Keratinocyte (primary cell): ENCODE results near the gene UBQLN2. TPM values are rescaled to one million over a fixed set of nuclear protein-coding genes. Genes with fewer than 3 reads are reported as not detected.

ENCODE experiments used
- DNase-seq: peaks from one replicate; pipeline ENCODE4 v3.0.0-alpha.2; 2011; ENCODE audit warnings: low read depth, missing footprints, low spot score
- FAIRE-seq: peaks from 2 replicates; lab custom pipeline; 2011; peaks lifted over from hg19 to GRCh38; lab: Jason Lieb, UNC
- H2AFZ ChIP-seq: 2 replicates; pipeline ENCODE4 v1.6.0; 2012; ENCODE audit warnings: low read length, control low read depth, inconsistent platforms; ENCODE audit not compliant: control insufficient read depth
- H3K27ac ChIP-seq: 2 replicates; pipeline ENCODE4 v1.5.1; 2011; ENCODE audit warnings: low read length; ENCODE audit not compliant: control insufficient read depth, insufficient read depth
- H3K27me3 ChIP-seq: 3 replicates; pipeline ENCODE4 v1.6.0; 2011; ENCODE audit warnings: low read length; ENCODE audit not compliant: control insufficient read depth, insufficient read depth; ENCODE audit errors: extremely low read depth
- H3K36me3 ChIP-seq, 2 experiments: 2 replicates in 1 of 2; 3 replicates in 1 of 2; pipeline ENCODE4 v1.5.1; 2011; ENCODE audit warnings: low read length in 2 of 2, mild to moderate bottlenecking in 1 of 2; ENCODE audit not compliant: control insufficient read depth in 2 of 2, insufficient read depth in 2 of 2; ENCODE audit errors: extremely low read depth in 1 of 2
- H3K4me1 ChIP-seq: 3 replicates; pipeline ENCODE4 v1.5.1; 2011; ENCODE audit warnings: low read length; ENCODE audit not compliant: control insufficient read depth, insufficient read depth; ENCODE audit errors: extremely low read depth
- H3K4me2 ChIP-seq: 3 replicates; pipeline ENCODE4 v1.6.0; 2011; ENCODE audit warnings: low read depth, low read length; ENCODE audit not compliant: control insufficient read depth, insufficient read depth; ENCODE audit errors: extremely low read depth
- H3K4me3 ChIP-seq, 3 experiments: fragments of 200-600 bp in 1 of 3; sonication (generic) in 1 of 3; 2 replicates in 2 of 3; 3 replicates in 1 of 3; pipeline ENCODE4 v1.5.1; 2011 to 2016; ENCODE audit warnings: low read length in 3 of 3, mild to moderate bottlenecking in 3 of 3, control low read depth in 2 of 3, inconsistent platforms in 1 of 3, low read depth in 1 of 3, mixed read lengths in 1 of 3, mixed run types in 1 of 3, moderate library complexity in 1 of 3; ENCODE audit not compliant: control insufficient read depth in 2 of 3, insufficient read depth in 2 of 3; ENCODE audit errors: extremely low read depth in 1 of 3
- H3K79me2 ChIP-seq: 2 replicates; pipeline ENCODE4 v1.6.0; 2012; ENCODE audit warnings: low read length; ENCODE audit not compliant: control insufficient read depth, insufficient read depth
- H3K9ac ChIP-seq: 3 replicates; pipeline ENCODE4 v1.6.0; 2011; ENCODE audit warnings: low read length; ENCODE audit not compliant: control insufficient read depth, insufficient read depth; ENCODE audit errors: extremely low read depth
- H3K9me1 ChIP-seq: 3 replicates; pipeline ENCODE4 v1.6.0; 2011; ENCODE audit warnings: low read length; ENCODE audit not compliant: control insufficient read depth, insufficient read depth; ENCODE audit errors: extremely low read depth
- H3K9me3 ChIP-seq: 2 replicates; pipeline ENCODE4 v1.5.1; 2012; ENCODE audit warnings: low read depth, low read length; ENCODE audit not compliant: control insufficient read depth
- H4K20me1 ChIP-seq: 3 replicates; pipeline ENCODE4 v1.6.0; 2011; ENCODE audit warnings: low read length; ENCODE audit not compliant: control insufficient read depth, insufficient read depth; ENCODE audit errors: extremely low read depth
- EZH2 ChIP-seq: IDR thresholded peaks from one replicate; pipeline ENCODE4 v1.6.1; 2012; ENCODE audit warnings: inconsistent platforms, mild to moderate bottlenecking, low read length, moderate library complexity
- dilution Hi-C: fragments of 300-500 bp; cut with MboI; formaldehyde crosslinking; loops from one replicate; pipeline ENCODE4 v1.7.0; 2020; ENCODE audit warnings: low sequenced_read_pairs; ENCODE audit not compliant: extremely low pct_ligation_motif_present
- polyA plus RNA-seq, 5 experiments: library from polyadenylated mRNA; depleted of rRNA in 3 of 5; stranded (reverse) in 3 of 5; stranded (forward) in 1 of 5; unstranded in 1 of 5; fragments of >200 nt; gene quantifications; 1 replicate in 1 of 5; 2 replicates in 3 of 5; 3 replicates in 1 of 5; pipeline versions ENCODE4 v1.2.1 to v1.2.3, GENCODE V29; 2011 to 2012; ENCODE audit warnings: missing spikeins in 2 of 5, low read depth in 1 of 5, low replicate concordance in 1 of 5
- TF ChIP-seq, protein P1 (sequence below), 3 experiments: IDR thresholded peaks in 1 of 3; conservative IDR thresholded peaks in 1 of 3; optimal IDR thresholded peaks in 1 of 3; 2 replicates in 2 of 3; 3 replicates in 1 of 3; pipeline versions ENCODE3 to v1.5.1; 2011; ENCODE audit warnings: low read length in 3 of 3, mild to moderate bottlenecking in 3 of 3, moderate library complexity in 2 of 3, control low read depth in 1 of 3, inconsistent platforms in 1 of 3; ENCODE audit not compliant: insufficient read depth in 2 of 3; ENCODE audit errors: extremely low read depth in 1 of 3

UBQLN2 gene
- polyA plus RNA-seq, 1 donor (not counting 4 experiments of a cell fraction or from before 2014, with no cell fraction given): 20.1 TPM

DNA sequence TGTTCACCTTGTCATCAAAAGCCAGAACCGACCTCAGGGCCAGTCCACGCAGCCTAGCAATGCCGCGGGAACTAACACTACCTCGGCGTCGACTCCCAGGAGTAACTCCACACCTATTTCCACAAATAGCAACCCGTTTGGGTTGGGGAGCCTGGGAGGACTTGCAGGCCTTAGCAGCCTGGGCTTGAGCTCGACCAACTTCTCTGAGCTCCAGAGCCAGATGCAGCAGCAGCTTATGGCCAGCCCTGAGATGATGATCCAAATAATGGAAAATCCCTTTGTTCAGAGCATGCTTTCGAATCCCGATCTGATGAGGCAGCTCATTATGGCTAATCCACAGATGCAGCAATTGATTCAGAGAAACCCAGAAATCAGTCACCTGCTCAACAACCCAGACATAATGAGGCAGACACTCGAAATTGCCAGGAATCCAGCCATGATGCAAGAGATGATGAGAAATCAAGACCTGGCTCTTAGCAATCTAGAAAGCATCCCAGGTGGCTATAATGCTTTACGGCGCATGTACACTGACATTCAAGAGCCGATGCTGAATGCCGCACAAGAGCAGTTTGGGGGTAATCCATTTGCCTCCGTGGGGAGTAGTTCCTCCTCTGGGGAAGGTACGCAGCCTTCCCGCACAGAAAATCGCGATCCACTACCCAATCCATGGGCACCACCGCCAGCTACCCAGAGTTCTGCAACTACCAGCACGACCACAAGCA, 898 bp downstream of the UBQLN2 start:
- H3K9ac ChIP-seq: peak overlapping the region; percentile 93
- H2AFZ ChIP-seq: no peak overlapping the region
- no peaks in the 10 kb centered on the region for H3K9me3 ChIP-seq
- H3K79me2 ChIP-seq: peaks cover 39% of the 10 kb centered on the region
- dilution Hi-C loops: no loop called here
- H3K9me1 ChIP-seq: no peaks in the 10 kb centered on the region
- FAIRE-seq: no peak
- TF ChIP-seq EZH2: no peak
- TF ChIP-seq, protein P1, sequence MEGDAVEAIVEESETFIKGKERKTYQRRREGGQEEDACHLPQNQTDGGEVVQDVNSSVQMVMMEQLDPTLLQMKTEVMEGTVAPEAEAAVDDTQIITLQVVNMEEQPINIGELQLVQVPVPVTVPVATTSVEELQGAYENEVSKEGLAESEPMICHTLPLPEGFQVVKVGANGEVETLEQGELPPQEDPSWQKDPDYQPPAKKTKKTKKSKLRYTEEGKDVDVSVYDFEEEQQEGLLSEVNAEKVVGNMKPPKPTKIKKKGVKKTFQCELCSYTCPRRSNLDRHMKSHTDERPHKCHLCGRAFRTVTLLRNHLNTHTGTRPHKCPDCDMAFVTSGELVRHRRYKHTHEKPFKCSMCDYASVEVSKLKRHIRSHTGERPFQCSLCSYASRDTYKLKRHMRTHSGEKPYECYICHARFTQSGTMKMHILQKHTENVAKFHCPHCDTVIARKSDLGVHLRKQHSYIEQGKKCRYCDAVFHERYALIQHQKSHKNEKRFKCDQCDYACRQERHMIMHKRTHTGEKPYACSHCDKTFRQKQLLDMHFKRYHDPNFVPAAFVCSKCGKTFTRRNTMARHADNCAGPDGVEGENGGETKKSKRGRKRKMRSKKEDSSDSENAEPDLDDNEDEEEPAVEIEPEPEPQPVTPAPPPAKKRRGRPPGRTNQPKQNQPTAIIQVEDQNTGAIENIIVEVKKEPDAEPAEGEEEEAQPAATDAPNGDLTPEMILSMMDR (optimal IDR thresholded peaks at IDR 0.05 in 1 of 3, IDR thresholded peaks at IDR 0.05 in 1 of 3, conservative IDR thresholded peaks at IDR 0.05 in 1 of 3; ENCODE audit: extremely low read depth in 1 of 3, insufficient read depth in 2 of 3, low read length in 3 of 3): no peak
- no peaks in the 10 kb centered on the region for H3K36me3 ChIP-seq
- H3K4me1 ChIP-seq: no peaks in the 10 kb centered on the region
- peak overlapping the region; percentile 66 to 90 (median 73) for H3K4me3 ChIP-seq
- H4K20me1 ChIP-seq: peaks cover 3% of the 10 kb centered on the region
- H3K27me3 ChIP-seq: no peaks in the 10 kb centered on the region
- DNase-seq: no peak
- H3K4me2 ChIP-seq: peak overlapping the region; percentile 74
- H3K27ac ChIP-seq: peak overlapping the region; percentile 93

GRCh38 chrX:56564921-56565840, 1.8 kb downstream of the UBQLN2 start:
- TF ChIP-seq EZH2: no peak
- H3K9me1 ChIP-seq: no peaks in the 10 kb centered on the region
- H3K4me3 ChIP-seq: peak overlapping the region; percentile 66 to 90 (median 73)
- no peaks in the 10 kb centered on the region for H3K9me3 ChIP-seq
- peaks cover 39% of the 10 kb centered on the region for H3K79me2 ChIP-seq
- H2AFZ ChIP-seq: no peak overlapping the region
- DNase-seq (no peak), FAIRE-seq (no peak)
- peak overlapping the region; percentile 93 for H3K9ac ChIP-seq
- dilution Hi-C loops: no loop called here
- H3K27ac ChIP-seq: peak overlapping the region; percentile 93
- peak overlapping the region; percentile 74 for H3K4me2 ChIP-seq
- peaks cover 3% of the 10 kb centered on the region for H4K20me1 ChIP-seq
- no peaks in the 10 kb centered on the region for H3K27me3 ChIP-seq
- H3K4me1 ChIP-seq: no peaks in the 10 kb centered on the region
- H3K36me3 ChIP-seq: no peaks in the 10 kb centered on the region
